Ovary (tissue), 3 donors: ENCODE data around the gene KCNIP4.

Experiments
- EP300 ChIP-seq: sonication (generic); formaldehyde crosslinking; IDR thresholded peaks from one replicate; pipeline ENCODE4 v1.6.1; 2017; ENCODE audit warnings: antibody characterized with exemption
- POLR2A ChIP-seq: fragments of 450-650 bp; IDR thresholded peaks from one replicate; pipeline ENCODE4 v1.6.1; 2017; ENCODE audit warnings: antibody characterized with exemption, mild to moderate bottlenecking, moderate library complexity
- TF ChIP-seq, protein P1 (sequence below), 3 donors: fragments of 450-650 bp in 2 of 3; fragments of 200-600 bp in 1 of 3; IDR thresholded peaks; one replicate each; pipeline versions ENCODE4 v1.5.1 to v1.8.0; 2016 to 2022; ENCODE audit warnings: antibody characterized with exemption in 3 of 3, mild to moderate bottlenecking in 1 of 3
- donor health status: DM: no; HTN: no; CAD: no.

GRCh38 chr4:21680326-21680898 is 268.2 kb downstream of the KCNIP4 start:
- no peak for TF ChIP-seq POLR2A
- TF ChIP-seq, protein P1, sequence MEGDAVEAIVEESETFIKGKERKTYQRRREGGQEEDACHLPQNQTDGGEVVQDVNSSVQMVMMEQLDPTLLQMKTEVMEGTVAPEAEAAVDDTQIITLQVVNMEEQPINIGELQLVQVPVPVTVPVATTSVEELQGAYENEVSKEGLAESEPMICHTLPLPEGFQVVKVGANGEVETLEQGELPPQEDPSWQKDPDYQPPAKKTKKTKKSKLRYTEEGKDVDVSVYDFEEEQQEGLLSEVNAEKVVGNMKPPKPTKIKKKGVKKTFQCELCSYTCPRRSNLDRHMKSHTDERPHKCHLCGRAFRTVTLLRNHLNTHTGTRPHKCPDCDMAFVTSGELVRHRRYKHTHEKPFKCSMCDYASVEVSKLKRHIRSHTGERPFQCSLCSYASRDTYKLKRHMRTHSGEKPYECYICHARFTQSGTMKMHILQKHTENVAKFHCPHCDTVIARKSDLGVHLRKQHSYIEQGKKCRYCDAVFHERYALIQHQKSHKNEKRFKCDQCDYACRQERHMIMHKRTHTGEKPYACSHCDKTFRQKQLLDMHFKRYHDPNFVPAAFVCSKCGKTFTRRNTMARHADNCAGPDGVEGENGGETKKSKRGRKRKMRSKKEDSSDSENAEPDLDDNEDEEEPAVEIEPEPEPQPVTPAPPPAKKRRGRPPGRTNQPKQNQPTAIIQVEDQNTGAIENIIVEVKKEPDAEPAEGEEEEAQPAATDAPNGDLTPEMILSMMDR (IDR thresholded peaks at IDR 0.05): no peak
- no peak for TF ChIP-seq EP300
